NCI-H1092 treated with DMSO at 0.1 percent for 48 hours (cell line): Measurements from ENCODE around the gene SRPK2.

ENCODE experiments used
- DNase-seq: peaks from one replicate; lab custom pipeline; 2025; lab: John Stamatoyannopoulos, UW

The SRPK2 gene

DNA sequence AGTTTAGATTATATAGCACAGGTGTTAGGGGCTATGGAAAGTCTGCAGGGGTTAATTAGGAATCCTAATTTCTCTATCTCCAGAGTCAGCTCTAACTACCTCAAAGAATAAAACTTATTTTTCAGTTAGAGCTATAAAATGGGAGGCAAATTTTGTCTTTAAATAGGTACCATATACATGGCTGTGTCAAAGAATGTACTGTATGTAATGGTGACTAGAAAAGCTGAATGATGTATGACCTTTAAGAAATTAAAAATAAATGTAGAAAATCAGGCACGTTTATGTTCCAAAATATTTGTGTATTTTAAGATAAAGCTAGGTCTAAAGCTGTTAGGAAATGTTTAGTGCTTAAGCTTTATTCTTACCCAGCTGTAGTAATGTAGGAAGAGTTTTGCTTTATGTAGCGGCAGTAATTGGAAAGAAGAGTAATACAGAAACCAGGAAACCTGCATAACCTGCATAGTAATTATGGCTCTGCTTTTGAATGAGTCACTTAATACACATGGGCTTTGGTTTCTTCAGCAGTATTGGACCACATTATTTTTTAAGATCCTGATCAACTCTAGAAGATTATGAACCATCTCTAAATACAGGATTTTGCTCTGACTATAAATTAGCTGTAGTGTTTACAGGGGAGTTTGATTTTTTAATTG is 289.7 kb downstream of the SRPK2 start:
- DNase-seq, result no peak

DNA sequence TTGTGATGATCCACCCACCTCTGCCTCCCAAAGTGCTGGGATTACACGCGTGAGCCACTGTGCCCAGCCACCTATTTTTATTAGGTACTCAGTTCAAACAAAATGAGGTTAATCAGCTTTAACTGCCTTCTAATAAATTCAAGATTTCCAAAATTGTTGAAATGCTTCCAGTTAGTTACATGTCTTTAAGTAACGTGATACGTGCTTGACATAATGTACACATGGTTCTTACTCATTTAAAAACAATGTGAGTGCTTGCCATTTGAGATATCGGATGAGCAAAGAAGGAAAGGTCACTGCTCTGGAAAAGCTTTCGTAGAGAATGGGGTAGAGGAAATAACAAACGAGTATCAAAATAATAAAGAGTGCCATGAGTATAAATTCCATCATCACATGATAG is 291.1 kb downstream of the SRPK2 start:
- no peak for DNase-seq

DNA sequence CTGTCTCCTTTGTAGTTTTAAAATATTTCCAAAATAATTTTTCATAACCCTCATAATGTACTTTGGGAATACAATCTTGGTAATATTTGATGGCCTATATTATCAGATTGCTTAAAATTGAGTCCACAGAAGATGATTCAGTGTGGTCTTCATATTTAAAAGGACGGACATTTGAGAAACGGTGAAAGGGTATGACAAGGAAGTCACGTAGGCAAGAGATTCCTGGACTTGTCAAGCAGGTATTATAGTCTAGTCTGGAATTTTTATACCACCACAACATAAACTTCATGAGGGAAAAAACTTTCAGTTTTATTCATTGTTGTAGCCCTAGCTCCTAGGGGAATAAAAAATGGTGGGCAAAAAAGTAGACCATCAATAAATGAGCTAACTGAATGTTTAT is 292.4 kb downstream of the SRPK2 start:
- no peak for DNase-seq

DNA sequence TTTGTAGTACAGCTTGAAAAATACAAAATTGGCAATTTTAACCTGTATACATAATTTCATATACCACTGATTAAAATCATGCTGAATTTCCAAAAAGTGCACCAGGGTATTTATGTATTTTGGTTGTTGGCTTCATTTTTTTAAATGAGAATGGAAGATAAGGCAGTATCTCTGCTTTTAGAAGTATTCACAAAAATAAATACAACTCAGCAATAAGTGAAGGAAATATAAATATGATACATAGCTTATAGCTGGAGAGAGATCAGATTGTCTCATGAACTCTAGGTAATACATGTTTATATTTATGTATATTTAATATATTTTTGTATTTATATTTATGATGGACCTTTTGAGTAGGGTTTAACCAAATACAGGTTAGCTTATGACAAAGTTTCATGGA is 293.8 kb downstream of the SRPK2 start:
- DNase-seq, result no peak

DNA sequence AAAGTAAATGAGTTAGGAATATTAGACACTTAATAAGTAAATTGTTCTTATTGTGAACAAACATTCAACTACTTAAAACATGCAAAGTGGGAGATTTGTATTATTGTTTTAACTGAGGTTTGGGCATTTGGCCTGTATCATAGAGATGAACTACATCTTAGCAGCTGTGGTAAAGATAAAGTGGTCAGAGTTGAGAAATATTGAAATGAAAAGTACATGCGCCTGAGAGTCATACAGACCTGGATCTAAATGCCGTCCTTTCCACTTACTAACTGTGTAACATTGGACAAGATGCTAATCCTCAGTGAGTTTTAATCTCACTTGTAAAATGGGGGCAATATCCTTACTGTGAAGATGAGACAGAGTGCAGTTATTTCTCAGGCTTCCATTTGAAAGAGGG is 300.3 kb downstream of the SRPK2 start:
- no peak for DNase-seq

DNA sequence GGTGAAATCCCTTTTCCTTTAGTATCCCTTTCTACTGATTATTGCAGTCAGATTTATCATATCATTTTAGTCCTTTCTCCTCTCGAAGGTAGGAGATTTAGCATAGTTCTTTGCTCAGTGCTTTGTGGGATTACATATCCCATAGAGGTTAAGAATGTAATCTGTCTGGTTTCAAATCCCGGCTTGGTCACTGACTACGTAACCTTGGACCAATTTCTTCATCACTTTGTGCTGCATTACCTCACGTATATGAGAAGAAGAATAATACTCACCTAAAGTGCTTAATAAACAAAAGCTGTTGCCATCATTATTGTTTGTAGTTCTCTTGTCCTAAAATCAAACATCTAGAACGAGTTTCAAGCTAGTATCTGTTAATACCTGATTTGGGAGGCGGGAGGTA is 300.7 kb downstream of the SRPK2 start:
- no peak for DNase-seq

DNA sequence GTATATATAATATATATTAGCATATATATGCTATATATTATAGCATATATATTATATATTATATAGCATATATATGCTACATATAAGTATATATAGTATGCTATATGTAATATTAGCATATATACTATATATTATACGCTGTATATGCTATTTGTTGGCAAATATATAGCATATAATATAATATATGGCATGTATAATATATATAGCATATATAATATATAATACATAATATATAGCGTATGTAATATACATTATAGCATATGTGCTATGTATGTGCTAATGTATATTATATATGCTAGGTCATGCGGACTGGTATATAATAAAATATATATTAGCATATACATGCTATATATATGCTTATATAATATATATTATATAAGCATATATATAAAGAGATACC is 301.9 kb downstream of the SRPK2 start:
- no peak for DNase-seq

DNA sequence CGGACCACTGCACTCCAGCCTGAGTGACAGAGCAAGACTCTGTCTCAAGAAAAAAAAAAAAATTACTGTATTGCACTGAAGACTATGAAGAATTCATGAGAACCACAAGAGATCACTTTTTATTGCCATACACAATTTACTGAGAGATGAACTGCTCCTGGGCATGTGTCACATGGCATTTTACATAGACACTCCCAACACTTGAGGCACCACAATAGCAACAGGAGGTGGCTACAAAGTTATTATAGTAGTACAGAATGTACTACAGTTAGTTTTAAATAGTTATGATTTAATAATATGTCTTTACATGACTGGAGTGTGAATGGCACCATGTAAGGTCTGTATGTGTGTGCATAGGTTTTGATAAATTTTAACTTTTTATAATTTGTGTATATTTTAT is 304.1 kb downstream of the SRPK2 start:
- DNase-seq, result no peak

DNA sequence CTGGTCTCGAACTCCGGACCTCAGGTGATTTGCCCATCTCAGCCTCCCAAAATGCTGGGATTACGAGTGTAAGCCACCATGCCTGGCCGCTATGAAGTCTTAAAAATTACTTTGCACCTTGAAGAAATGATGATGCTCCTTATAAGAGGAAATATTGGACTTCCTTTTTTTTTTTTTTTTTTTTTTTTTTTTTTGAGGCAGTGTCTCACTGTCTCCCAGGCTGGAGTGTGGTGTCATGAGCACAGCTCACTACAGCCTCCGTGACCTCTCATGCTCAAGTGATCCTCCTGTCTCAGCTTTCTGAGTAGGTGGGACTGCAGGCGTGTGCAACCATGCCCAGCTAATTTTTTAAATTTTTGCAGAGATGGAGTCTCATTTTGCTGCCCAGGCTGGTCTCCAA is 309.4 kb downstream of the SRPK2 start:
- DNase-seq, result no peak

DNA sequence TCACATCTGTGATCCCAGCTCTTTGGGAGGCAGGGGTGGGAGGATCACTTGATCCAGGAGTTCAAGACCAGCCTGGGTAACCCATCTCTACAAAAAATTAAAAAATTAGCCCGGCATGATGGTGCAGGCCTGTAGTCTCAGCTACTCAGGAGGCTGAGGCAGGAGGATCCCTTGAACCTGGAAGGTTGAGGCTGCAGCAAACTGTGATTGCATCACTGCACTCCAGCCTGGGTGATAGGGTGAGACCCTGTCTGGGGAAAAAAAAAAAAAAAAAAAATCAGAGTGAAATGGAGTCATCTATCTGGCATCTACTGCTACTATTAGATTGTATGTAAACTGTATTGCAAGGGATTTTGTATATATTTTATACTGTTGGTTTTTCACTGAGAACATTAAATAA is 315.6 kb downstream of the SRPK2 start:
- DNase-seq, result no peak

DNA sequence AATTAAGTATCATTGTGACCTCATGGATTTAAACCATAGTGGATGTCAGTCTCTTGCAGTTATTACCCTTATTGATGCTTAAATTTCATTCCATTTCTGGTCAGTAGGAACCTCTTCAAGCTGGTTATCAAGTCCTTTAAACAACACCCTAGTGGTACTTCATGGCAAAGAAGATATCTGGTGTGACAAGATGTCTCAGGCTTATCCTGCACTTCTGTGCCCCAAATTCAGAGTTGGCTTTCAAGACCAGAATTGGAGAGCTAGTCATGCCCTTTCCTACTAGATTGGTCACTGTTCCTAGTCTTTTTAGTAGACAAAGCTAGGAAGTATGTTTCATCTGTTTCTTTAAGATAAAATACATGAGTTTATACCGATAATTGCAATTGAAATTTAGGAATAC is 319.8 kb downstream of the SRPK2 start:
- DNase-seq, result no peak

DNA sequence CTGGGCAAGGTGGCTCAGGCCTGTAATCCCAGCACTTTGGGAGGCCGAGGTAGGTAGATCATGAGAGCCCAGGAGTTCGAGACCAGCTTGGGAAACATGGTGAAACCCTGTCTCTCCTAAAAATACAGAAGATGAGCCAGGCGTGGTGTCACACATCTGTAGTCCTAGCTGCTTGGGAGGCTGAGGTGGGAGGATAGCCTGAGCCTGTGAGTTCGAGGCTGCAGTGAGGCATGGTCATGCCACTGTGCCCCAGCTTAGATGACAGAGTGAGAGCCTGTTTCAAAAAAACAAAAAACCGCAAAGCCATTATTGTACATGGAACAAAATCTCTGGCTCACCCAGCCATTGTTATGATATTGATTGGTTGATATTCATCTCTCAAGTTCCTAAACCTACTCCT is 321.0 kb downstream of the SRPK2 start:
- no peak for DNase-seq
